ENCODE data around the gene KLK6. TPM values are rescaled to one million over a fixed set of nuclear protein-coding genes. Genes with fewer than 3 reads are reported as not detected.

The KLK6 gene
- total RNA-seq, 1 donor from 2014 or later = not detected

GRCh38 chr19:51012661-51013190 lies 43.3 kb upstream of the KLK6 start:
- TF ChIP-seq, protein P1, sequence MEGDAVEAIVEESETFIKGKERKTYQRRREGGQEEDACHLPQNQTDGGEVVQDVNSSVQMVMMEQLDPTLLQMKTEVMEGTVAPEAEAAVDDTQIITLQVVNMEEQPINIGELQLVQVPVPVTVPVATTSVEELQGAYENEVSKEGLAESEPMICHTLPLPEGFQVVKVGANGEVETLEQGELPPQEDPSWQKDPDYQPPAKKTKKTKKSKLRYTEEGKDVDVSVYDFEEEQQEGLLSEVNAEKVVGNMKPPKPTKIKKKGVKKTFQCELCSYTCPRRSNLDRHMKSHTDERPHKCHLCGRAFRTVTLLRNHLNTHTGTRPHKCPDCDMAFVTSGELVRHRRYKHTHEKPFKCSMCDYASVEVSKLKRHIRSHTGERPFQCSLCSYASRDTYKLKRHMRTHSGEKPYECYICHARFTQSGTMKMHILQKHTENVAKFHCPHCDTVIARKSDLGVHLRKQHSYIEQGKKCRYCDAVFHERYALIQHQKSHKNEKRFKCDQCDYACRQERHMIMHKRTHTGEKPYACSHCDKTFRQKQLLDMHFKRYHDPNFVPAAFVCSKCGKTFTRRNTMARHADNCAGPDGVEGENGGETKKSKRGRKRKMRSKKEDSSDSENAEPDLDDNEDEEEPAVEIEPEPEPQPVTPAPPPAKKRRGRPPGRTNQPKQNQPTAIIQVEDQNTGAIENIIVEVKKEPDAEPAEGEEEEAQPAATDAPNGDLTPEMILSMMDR (IDR thresholded peaks at IDR 0.05) = no peak
- intact Hi-C loops (cut with DNase I) = no loop called here
- ATAC-seq (no peak), DNase-seq (no peak)
- H3K9me3 ChIP-seq = no peaks in the 10 kb centered on the region
- no peak overlapping the region for H3K4me3 ChIP-seq
- H3K4me1 ChIP-seq = no peaks in the 10 kb centered on the region
- H3K27ac ChIP-seq = no peak overlapping the region
- no peaks in the 10 kb centered on the region for H3K36me3 ChIP-seq
- H3K27me3 ChIP-seq = peaks cover 35% of the 10 kb centered on the region

DNA sequence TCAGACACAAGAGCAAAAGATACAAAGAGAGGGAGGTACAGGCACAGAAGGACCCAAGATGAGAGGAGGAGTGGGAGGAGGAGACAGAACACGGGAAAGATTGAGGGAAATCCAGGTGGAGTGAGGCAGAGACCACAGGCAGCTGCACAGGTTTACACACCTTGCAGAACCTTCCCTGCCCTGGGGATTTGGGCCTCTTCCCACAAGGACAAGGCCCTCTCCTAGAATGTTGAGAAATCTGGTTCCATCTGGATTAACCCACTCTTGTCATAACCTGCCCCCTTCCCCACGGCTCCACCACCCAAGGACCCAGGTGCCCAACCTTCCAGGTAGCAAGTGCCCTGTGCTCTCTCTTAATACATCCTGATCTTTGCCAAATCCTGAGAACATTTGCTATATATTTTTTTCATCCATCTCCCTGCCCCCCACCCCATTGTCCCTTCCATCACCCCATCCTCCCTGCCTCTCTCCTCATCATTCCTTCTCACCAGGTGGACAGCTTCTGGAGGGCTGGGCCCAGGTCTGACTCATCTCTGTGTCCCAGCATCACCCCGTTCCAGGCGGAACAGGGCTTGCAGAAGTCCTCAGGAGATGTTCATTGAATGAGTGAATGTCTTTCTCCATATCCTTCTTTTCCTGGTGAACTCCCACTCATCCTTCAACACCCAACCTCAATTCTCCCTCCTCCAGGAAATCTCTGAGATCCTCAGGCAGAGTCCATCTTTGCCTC lies 40.8 kb upstream of the KLK6 start:
- H3K27ac ChIP-seq = no peak overlapping the region
- TF ChIP-seq, protein P1 (IDR thresholded peaks at IDR 0.05) = no peak
- no peak overlapping the region for H3K4me3 ChIP-seq
- H3K4me1 ChIP-seq = no peaks in the 10 kb centered on the region
- intact Hi-C loops (cut with DNase I) = no loop called here
- no peaks in the 10 kb centered on the region for H3K36me3 ChIP-seq
- DNase-seq (no peak), ATAC-seq (no peak)
- H3K9me3 ChIP-seq = no peaks in the 10 kb centered on the region
- peaks cover 17% of the 10 kb centered on the region for H3K27me3 ChIP-seq

DNA sequence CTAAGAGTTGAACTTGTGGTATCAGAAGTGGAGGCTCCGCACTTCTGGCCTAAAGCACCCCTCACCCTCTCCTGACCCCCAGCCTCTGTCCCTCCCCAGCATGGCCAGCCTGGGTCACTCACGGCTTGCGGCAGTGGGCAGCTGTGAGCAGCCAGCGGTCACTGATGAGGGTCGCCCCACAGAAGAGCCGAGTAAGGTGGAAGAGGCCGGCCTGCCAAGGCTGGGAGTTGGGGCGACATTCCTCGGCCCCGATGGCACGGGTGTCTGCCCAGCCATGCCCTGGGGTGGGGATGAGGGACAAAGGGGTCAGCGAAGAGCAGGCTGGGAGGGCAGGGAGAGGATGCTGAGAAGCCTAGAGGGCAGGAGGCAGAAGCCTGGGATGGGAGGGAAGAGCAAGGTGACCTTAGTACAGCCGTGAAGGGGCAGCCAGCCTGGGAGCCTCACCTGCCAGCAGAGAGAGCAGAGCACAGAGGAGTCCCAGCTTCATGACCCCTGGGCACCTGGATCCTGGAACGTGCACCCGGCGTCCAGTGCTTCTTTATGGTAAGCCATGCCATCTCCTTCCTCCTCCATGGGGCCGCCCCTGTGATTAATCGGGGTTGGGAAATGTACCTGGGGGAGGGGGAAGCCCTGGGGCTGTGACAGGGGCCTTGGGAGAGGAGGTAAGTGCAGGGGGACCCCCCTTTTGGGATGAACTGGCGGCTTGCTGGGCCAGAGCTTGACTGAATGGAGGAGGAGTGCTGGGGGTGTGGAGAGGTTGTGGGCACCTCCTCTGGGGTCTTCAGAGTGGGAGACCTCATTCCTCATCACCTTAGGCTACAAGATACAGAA lies 39.9 kb upstream of the KLK6 start:
- ATAC-seq (no peak), DNase-seq (no peak)
- intact Hi-C loops (cut with DNase I) = no loop called here
- no peaks in the 10 kb centered on the region for H3K36me3 ChIP-seq
- no peaks in the 10 kb centered on the region for H3K4me1 ChIP-seq
- H3K4me3 ChIP-seq = no peak overlapping the region
- H3K27ac ChIP-seq = no peak overlapping the region
- TF ChIP-seq, protein P1 (IDR thresholded peaks at IDR 0.05) = no peak
- H3K9me3 ChIP-seq = no peaks in the 10 kb centered on the region
- H3K27me3 ChIP-seq = peaks cover 7% of the 10 kb centered on the region

- Histone ChIP-seq H3K27ac (no peak overlapping the region), H3K36me3 (no peaks in the 10 kb centered on the region), H3K27me3 (peaks cover 14% of the 10 kb centered on the region), H3K9me3 (no peaks in the 10 kb centered on the region), H3K4me1 (no peaks in the 10 kb centered on the region), H3K4me3 (no peak overlapping the region)
- DNase-seq = no peak
- ATAC-seq = no peak
- TF ChIP-seq, protein P1 (IDR thresholded peaks at IDR 0.05) = no peak
- intact Hi-C loops (cut with DNase I) = no loop called here
Observed at GRCh38 chr19:51007488-51007887, 38.1 kb upstream of the KLK6 start.

DNA sequence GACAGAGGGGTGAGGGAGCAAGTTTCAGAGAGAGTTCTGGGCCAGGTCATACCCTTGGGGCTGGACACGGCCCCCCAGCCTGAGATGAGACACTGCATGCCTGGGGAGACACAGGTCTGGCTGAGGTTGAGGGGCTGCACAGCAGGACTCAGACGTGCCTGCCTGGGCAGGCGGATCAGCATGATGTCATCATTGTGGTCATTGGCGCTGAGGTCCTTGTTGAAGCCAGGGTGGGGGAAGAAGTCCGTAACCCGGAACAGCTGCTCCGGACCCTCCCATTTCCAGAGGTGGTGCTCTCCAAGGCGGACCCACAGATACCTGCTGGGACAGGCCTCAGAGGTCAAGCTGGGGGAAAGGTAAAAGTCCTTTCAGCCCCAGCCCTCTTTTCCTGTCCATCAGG lies 37.0 kb upstream of the KLK6 start:
- Histone ChIP-seq H3K36me3 (no peaks in the 10 kb centered on the region), H3K4me1 (no peaks in the 10 kb centered on the region), H3K9me3 (no peaks in the 10 kb centered on the region), H3K27ac (no peak overlapping the region), H3K27me3 (peaks cover 20% of the 10 kb centered on the region), H3K4me3 (no peak overlapping the region)
- TF ChIP-seq, protein P1 (IDR thresholded peaks at IDR 0.05) = no peak
- intact Hi-C loops (cut with DNase I) = no loop called here
- no peak for DNase-seq
- no peak for ATAC-seq
